ENCODE measurements around the gene NEU2.
"Not testable (repeated sequence)": the region's sequence is repeated elsewhere in the genome, so short reads cannot be mapped to it uniquely, and the experiment has no call there.

The NEU2 gene

GRCh38 chr2:233059797-233060500, 27.5 kb downstream of the NEU2 start, which contains the start of gene INPP5D:
TSS of gene INPP5D (plus strand) at chr2:233060342. CDS start at chr2:233060479, 137 bp downstream.
- no peak for DNase-seq

GRCh38 chr2:233060501-233060979, 28.1 kb downstream of the NEU2 start:
- DNase-seq = no peak

- no peak for DNase-seq
These were observed 28.6 kb downstream of the NEU2 start for GRCh38 chr2:233060980-233061590.

- no peak for DNase-seq
These were observed 29.3 kb downstream of the NEU2 start for GRCh38 chr2:233061591-233062450.

GRCh38 chr2:233062451-233062850, 30.0 kb downstream of the NEU2 start:
- no peak for DNase-seq

GRCh38 chr2:233062946-233063268, 30.4 kb downstream of the NEU2 start:
- no peak for DNase-seq

- DNase-seq = no peak
These were observed 30.9 kb downstream of the NEU2 start for GRCh38 chr2:233063269-233063975.

GRCh38 chr2:233063976-233064411, 31.5 kb downstream of the NEU2 start:
- DNase-seq = no peak

GRCh38 chr2:233064530-233065199, 32.2 kb downstream of the NEU2 start:
- no peak for DNase-seq

GRCh38 chr2:233065200-233065589, 32.7 kb downstream of the NEU2 start:
- not testable (repeated sequence) for DNase-seq

GRCh38 chr2:233065954-233066470, 33.5 kb downstream of the NEU2 start:
- DNase-seq = no peak

- DNase-seq = no peak
These were observed 36.4 kb downstream of the NEU2 start for GRCh38 chr2:233068762-233069418.

- DNase-seq = no peak
These were observed 40.4 kb downstream of the NEU2 start for GRCh38 chr2:233072838-233073237.

GRCh38 chr2:233074106-233074505, 41.6 kb downstream of the NEU2 start:
- no peak for DNase-seq

- no peak for DNase-seq
These were observed 42.9 kb downstream of the NEU2 start for GRCh38 chr2:233075141-233075965.

- DNase-seq = no peak
These were observed 43.5 kb downstream of the NEU2 start for GRCh38 chr2:233075966-233076339.

- no peak for DNase-seq
These were observed 44.3 kb downstream of the NEU2 start for GRCh38 chr2:233076749-233077148.

GRCh38 chr2:233079473-233079877, 47.0 kb downstream of the NEU2 start:
- no peak for DNase-seq

GRCh38 chr2:233079953-233080835, 47.7 kb downstream of the NEU2 start:
- DNase-seq = no peak

GRCh38 chr2:233080836-233081229, 48.4 kb downstream of the NEU2 start:
- no peak for DNase-seq
